ENCODE measurements around the gene RNF152.

The RNF152 gene

GRCh38 chr18:61841706-61842105 lies 51.1 kb downstream of the RNF152 start:
- ATAC-seq: no peak
- TF ChIP-seq RARB (CRISPR knock-in tag; IDR thresholded peaks at IDR 0.05): no peak
- no peak for TF ChIP-seq POU6F1 (CRISPR knock-in tag; IDR thresholded peaks at IDR 0.05; ENCODE audit: borderline replicate concordance, low read depth)
- no peak for TF ChIP-seq ZFP3 (CRISPR knock-in tag; IDR thresholded peaks at IDR 0.05)
- TF ChIP-seq, protein P1, sequence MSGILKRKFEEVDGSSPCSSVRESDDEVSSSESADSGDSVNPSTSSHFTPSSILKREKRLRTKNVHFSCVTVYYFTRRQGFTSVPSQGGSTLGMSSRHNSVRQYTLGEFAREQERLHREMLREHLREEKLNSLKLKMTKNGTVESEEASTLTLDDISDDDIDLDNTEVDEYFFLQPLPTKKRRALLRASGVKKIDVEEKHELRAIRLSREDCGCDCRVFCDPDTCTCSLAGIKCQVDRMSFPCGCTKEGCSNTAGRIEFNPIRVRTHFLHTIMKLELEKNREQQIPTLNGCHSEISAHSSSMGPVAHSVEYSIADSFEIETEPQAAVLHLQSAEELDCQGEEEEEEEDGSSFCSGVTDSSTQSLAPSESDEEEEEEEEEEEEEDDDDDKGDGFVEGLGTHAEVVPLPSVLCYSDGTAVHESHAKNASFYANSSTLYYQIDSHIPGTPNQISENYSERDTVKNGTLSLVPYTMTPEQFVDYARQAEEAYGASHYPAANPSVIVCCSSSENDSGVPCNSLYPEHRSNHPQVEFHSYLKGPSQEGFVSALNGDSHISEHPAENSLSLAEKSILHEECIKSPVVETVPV (CRISPR knock-in tag; IDR thresholded peaks at IDR 0.05): no peak
- TF ChIP-seq PPARA (CRISPR knock-in tag; IDR thresholded peaks at IDR 0.05; ENCODE audit: borderline replicate concordance): no peak
- no peak for TF ChIP-seq GLIS3 (CRISPR knock-in tag; IDR thresholded peaks at IDR 0.05)
- TF ChIP-seq SNAI2 (CRISPR knock-in tag; IDR thresholded peaks at IDR 0.05): no peak
- TF ChIP-seq ZNF565 (CRISPR knock-in tag; conservative IDR thresholded peaks at IDR 0.05; ENCODE audit: low read depth): no peak
- TF ChIP-seq ESRRG (CRISPR knock-in tag; IDR thresholded peaks at IDR 0.05): no peak
- TF ChIP-seq, protein P2, sequence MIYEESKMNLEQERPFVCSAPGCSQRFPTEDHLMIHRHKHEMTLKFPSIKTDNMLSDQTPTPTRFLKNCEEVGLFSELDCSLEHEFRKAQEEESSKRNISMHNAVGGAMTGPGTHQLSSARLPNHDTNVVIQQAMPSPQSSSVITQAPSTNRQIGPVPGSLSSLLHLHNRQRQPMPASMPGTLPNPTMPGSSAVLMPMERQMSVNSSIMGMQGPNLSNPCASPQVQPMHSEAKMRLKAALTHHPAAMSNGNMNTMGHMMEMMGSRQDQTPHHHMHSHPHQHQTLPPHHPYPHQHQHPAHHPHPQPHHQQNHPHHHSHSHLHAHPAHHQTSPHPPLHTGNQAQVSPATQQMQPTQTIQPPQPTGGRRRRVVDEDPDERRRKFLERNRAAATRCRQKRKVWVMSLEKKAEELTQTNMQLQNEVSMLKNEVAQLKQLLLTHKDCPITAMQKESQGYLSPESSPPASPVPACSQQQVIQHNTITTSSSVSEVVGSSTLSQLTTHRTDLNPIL (CRISPR knock-in tag; IDR thresholded peaks at IDR 0.05; ENCODE audit: low read depth): no peak
- TF ChIP-seq TOX (CRISPR knock-in tag; IDR thresholded peaks at IDR 0.05; ENCODE audit: borderline replicate concordance): no peak
- TF ChIP-seq BACH2 (CRISPR knock-in tag; IDR thresholded peaks at IDR 0.05; ENCODE audit: borderline replicate concordance): no peak
- no peak for TF ChIP-seq ISL1 (CRISPR knock-in tag; IDR thresholded peaks at IDR 0.05)
- TF ChIP-seq ZFP30 (CRISPR knock-in tag; IDR thresholded peaks at IDR 0.05): no peak
- TF ChIP-seq, protein P3, sequence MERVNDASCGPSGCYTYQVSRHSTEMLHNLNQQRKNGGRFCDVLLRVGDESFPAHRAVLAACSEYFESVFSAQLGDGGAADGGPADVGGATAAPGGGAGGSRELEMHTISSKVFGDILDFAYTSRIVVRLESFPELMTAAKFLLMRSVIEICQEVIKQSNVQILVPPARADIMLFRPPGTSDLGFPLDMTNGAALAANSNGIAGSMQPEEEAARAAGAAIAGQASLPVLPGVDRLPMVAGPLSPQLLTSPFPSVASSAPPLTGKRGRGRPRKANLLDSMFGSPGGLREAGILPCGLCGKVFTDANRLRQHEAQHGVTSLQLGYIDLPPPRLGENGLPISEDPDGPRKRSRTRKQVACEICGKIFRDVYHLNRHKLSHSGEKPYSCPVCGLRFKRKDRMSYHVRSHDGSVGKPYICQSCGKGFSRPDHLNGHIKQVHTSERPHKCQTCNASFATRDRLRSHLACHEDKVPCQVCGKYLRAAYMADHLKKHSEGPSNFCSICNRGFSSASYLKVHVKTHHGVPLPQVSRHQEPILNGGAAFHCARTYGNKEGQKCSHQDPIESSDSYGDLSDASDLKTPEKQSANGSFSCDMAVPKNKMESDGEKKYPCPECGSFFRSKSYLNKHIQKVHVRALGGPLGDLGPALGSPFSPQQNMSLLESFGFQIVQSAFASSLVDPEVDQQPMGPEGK (CRISPR knock-in tag; IDR thresholded peaks at IDR 0.05; ENCODE audit: borderline replicate concordance): no peak
- TF ChIP-seq ARNTL (CRISPR knock-in tag; IDR thresholded peaks at IDR 0.05; ENCODE audit: borderline replicate concordance, low read depth): no peak
- no peak for TF ChIP-seq ZNF70 (CRISPR knock-in tag; IDR thresholded peaks at IDR 0.05)
- no peak for TF ChIP-seq TSHZ2 (CRISPR knock-in tag; IDR thresholded peaks at IDR 0.05)
- no peak for TF ChIP-seq ZNF8 (CRISPR knock-in tag; IDR thresholded peaks at IDR 0.05)
- TF ChIP-seq OSR1 (CRISPR knock-in tag; IDR thresholded peaks at IDR 0.05): no peak

DNA sequence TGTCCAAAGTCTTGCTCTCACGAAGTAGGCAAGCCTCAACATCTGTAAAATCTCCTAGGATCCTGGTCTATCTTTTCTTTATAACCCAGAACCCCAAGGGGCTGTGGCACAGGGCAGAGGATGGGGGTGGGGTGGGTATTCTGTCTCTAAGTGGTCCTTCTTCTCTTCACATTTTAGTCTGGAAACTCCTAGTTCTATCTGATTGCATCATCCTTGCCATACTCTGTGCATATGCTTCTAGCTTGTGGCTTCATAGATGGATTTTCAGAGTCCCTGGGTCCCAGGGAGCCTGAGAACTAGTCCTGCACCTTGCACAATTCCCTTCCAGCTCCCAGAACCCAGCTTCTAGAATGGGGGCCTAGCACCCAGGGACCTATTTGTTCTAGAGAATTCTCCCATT lies 52.5 kb downstream of the RNF152 start:
- ATAC-seq: no peak
- no peak for TF ChIP-seq CSDC2 (CRISPR knock-in tag; IDR thresholded peaks at IDR 0.05)
- no peak for TF ChIP-seq TSHZ2 (CRISPR knock-in tag; IDR thresholded peaks at IDR 0.05)
- TF ChIP-seq BACH2 (CRISPR knock-in tag; IDR thresholded peaks at IDR 0.05; ENCODE audit: borderline replicate concordance): no peak
- TF ChIP-seq GLIS3 (CRISPR knock-in tag; IDR thresholded peaks at IDR 0.05): no peak
- TF ChIP-seq RARB (CRISPR knock-in tag; IDR thresholded peaks at IDR 0.05): no peak
- TF ChIP-seq, protein P2 (CRISPR knock-in tag; IDR thresholded peaks at IDR 0.05; ENCODE audit: low read depth): no peak
- no peak for TF ChIP-seq OSR1 (CRISPR knock-in tag; IDR thresholded peaks at IDR 0.05)
- TF ChIP-seq ISL1 (CRISPR knock-in tag; IDR thresholded peaks at IDR 0.05): no peak
- TF ChIP-seq PPARA (CRISPR knock-in tag; IDR thresholded peaks at IDR 0.05; ENCODE audit: borderline replicate concordance): no peak
- TF ChIP-seq ZNF8 (CRISPR knock-in tag; IDR thresholded peaks at IDR 0.05): no peak
- no peak for TF ChIP-seq ZNF565 (CRISPR knock-in tag; conservative IDR thresholded peaks at IDR 0.05; ENCODE audit: low read depth)
- no peak for TF ChIP-seq ZFP3 (CRISPR knock-in tag; IDR thresholded peaks at IDR 0.05)
- no peak for TF ChIP-seq ARNTL (CRISPR knock-in tag; IDR thresholded peaks at IDR 0.05; ENCODE audit: borderline replicate concordance, low read depth)
- TF ChIP-seq SNAI2 (CRISPR knock-in tag; IDR thresholded peaks at IDR 0.05): no peak
- no peak for TF ChIP-seq ZFP30 (CRISPR knock-in tag; IDR thresholded peaks at IDR 0.05)
